Superior temporal gyrus (tissue), 1 donor: ENCODE measurements around the gene NCK2.
A peak's percentile ranks its signal among the peaks of the same experiment; 100 is the strongest.

ENCODE experiments used
- DNase-seq: peaks from one replicate; pipeline ENCODE4 v3.0.0-alpha.2; 2016; ENCODE audit errors: extremely low spot score

NCK2 gene

DNA sequence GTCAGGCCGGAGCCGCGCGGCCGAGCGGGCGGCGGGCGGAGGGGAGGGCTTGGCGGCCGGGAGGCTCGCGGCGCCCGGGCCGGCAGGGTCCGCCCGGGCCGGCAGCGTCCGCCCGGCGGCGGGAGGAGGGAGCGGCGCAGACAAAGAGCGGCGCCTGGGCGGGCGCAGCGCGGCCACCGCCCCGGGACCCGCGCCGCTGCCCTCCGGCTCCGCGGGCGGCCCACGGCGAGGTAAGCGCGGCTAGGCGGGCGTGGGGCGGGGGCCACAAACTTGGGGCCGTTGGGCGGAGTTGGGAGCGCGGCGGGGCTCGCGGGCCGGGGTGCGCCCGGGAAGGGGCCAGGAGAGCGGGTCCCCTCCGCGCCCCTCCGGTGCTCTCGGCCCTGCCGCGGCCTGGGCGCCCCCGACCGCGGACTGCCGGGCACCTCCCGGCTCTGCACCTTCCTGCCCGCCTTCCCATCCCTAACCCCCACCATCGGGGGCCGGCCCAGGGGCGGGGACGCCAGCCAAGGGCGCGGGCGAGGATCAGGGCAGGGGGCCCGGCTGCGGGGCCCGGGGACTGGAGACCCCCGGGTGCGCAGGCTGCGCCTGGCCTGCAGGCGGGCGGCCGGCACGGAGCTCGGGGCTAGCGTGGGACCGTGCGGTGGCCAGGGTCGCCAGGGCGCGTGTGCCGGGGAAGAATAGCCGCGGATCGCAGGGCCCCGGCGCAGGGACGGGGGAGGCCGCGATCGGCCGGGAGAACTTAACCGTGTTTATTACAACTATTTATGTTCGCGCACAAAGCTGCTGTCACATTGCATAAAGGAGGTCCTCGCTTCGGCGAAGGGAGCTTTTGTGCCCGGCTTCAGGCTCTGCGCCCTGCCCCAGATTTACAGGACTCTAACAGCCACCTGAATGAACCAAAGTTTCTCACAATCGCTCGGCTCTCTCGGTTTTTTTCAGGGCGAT lies at the start of gene NCK2:
Gene NCK2 (plus strand): TSS at position 4 of the 945 bp plus-strand sequence. CDS start 110,152 bp downstream, outside the sequence.
- DNase-seq: no peak

DNA sequence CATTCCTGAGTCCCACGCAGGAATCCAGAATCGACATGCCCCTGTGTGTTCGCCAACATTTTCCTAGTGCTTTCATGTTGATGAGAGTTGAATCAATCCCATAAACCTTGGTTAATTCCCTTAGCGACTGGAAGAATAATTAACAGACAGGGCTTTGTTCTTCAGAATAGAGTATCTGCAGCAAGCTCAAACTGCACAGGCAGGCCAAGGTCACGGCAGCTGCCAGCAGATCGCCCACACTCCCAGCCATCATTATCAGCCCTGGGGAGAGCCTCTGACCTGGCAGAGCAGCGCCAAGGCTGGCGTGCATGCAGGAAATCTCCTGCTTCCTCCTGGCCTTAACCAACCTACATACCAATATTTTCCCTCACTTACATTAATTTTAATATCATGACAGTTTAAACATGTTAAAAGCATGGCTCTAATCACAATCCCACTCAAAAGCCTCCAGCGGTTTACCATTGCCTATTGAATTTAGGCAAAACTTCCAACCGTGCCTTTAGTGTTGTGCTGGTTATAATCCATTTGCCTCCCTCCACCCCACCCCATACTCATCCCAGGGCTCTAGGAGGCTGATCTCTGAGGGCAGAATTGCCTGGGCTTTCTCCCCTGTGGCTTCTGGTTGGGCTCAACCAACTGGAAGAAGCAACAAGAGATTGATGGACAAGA lies 46.8 kb upstream of the NCK2 start:
- no peak for DNase-seq

DNA sequence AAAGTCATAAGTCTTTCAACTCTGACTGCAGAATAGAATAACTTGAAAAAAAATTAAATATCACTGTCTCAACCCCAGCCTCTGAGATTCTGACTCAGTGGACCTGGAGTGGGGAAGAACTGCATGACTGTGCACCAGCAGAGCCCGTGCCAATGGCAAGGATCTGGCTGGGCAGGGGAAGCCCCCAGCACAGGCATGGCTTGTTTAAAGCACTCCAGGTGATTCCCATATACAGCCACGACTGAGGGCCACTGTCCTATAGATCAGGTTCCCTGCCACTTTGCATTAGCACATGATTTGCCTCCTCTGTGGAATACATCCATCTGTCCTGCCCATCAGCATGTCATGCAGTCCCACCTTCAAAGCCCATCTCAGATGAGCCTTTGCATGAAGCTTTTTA lies 45.9 kb upstream of the NCK2 start:
- DNase-seq: no peak

DNA sequence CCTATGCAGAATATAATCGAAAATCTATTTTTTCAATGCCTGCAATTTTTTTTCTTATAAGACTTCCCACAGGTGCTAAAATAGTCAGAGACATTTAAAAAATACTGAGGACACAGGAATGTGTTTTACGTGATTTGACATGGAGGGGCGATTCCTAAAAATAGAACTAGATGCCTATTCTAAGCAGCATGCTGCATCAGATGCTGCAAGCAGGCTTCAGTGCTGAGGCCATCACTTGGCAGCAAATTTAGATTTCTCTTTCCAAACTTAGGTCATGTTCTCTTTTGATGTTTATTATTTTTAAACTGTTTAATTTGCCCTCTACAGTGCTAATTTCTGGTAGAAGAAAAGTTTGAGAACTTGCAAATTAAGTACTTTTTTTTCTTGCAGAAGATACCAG lies 43.7 kb upstream of the NCK2 start:
- DNase-seq: no peak

DNA sequence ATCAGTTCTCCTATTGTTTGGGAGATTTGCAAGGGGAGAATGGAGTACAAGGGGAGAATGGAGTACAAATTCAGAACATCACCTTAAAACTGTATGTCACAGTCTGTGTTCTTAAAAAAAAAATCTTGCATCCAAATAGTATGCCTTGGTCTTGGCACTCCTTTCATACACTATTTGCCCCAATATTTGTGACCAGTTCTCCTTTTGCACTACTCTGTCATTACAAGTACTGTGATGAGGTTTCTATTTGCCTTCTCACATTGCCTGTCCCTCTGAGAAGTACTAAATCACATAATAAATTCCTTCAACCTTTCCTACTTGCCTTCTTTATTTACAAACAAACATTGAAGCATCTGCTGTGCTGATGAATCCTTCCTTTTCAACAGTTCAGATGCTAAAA lies 36.0 kb upstream of the NCK2 start:
- no peak for DNase-seq

DNA sequence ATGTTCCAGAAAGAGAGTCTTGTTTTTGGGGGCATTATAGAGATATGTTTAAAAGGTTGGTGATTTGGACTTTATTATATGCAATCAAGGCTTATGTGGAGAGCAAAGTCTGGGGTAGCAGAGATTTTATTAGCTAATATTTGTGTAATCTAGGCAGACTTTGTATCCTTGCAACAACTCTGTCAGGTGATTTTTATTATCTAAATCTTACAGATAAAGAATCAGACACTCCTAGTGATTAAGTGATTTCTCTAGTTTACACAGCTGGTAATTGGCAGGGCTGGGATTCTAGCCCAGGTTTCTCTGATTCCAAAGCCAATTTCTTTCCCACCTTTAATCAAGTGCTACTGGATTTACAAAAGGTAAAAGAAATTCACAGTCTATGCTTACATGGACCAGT lies 33.3 kb upstream of the NCK2 start:
- no peak for DNase-seq

DNA sequence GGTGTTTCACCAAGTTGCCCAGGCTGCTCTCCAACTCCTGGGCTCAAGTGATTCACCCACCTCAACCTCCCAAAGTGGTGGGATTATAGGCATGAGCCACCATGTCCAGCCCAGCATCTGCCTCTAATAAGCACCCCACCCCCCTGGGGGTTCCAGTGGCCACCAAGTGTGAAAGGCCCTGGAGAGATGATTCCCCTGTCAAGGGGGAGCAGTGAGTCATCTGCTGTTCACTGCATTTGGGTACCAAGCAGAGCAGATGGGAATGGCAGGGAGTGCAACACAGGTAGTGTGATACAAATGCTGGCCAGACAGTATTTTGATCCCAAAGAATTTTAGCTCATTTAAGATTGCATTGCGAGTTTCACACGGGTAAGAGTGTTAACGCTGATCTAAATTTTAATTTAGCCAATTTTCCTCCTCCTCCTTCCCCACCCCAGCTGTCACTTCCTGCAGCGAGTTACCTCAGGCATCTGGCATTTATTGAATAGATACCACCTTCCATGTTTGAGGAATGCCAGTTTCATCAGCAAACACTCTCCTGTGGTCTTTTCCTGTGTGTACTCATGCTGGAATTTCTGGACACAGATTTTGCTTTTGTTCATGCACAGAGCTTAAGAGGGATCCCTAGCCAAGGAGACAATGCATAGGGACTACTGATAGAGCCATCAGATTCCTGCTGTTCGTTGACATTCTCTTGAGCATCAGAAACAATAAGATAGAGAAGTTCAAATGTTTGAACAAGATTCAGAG lies 32.4 kb upstream of the NCK2 start:
- no peak for DNase-seq

DNA sequence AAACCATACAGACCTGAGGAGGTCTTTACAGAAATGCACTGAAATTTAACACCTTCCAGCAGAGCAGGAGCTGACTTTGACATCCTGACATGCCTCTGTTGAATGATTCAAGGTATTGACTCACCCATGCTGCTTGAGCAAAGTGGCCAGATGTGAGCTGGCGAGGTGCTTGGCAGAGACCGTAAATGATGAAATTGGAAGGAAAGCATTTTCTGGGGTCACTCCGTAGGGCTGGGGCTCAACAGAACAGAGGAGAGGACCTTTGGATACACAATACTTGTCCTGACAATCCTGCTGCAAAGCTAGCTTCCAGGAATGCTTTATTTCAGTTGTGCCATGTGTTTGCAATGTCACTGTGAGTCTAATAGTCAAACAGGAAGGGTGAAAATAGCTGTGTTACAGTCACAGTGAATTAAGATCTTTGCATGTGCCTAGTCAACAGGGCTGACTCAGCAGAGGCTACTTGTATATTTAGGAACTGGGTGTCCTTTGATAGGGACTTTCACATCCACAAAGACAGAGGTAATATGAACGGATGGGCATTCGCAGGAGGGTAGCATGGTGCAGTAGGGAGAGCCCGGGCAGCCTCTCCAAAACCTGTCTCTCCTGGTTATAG lies 31.6 kb upstream of the NCK2 start:
- DNase-seq: peak; percentile 23

DNA sequence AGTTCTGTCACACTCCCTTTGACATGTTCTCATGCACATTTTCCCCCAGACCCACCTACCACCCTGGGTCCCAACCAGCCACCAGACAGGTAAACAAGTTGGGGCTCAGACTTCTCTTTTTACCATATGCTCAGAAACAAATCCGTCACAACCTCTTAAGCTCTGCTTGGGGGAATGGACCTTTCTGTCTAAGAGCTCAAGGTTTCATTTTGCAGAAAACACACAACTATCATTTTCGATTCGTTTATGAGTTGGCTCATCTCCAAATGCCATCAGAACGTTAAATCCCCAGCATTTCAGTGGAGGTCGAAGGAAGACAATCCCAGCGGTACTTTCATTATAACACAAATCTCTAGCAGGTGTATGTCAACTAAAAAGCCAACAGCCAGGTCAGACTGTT lies 30.6 kb upstream of the NCK2 start:
- no peak for DNase-seq

DNA sequence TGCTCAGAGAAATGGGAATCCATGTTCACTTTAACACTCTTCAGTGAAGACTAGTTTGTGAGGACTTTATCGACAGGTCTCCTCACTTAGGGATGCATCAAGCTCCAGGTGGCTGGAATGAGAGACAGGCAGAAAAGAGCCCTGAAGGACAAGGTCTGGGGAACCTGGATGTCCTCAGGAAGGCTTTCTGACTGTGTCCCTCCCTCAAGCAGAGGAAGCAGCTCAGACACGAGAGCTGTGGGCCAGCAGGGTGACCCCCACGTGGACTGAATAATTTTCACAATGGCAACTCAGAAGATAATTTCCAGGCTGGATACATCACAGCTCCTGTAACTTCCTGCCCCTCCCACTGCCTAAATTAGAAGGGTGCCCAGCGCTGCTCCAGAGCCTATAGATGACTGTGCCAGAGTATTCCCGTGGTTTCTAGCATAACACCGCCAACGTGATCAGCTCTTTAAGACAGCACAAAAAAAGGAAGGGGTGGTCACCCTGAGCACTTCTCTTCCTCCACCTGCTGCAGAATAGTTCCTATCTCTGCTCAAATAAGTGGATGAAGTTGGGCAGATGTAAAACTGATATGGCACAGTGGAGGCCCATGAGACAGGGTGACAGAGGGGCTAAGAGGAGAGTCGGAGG lies 25.7 kb upstream of the NCK2 start:
- no peak for DNase-seq

DNA sequence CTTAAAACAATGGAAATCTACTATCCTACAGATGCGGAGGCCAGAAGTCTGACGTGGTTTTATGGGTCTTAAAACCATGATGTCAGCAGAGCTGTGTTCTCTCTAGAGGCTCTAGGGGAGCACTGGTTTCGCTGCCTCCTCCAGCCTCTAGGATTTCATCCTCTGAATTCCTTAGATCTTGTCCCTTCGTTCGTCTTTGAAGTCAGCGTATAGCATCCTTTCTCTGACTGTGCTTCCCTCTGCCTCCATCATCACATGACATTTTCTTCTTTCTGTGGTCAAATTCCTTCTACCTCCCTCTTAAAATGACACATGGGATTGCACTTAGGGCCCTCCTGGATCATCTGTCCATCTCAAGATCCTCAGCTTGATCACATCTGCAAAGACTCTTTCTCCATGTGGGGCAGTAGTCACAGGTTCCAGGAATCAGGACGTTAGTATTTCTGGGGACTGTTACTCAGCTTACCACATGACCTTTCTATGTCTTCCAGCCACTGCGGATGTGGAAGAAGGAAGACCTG lies 22.7 kb upstream of the NCK2 start:
- DNase-seq: no peak

DNA sequence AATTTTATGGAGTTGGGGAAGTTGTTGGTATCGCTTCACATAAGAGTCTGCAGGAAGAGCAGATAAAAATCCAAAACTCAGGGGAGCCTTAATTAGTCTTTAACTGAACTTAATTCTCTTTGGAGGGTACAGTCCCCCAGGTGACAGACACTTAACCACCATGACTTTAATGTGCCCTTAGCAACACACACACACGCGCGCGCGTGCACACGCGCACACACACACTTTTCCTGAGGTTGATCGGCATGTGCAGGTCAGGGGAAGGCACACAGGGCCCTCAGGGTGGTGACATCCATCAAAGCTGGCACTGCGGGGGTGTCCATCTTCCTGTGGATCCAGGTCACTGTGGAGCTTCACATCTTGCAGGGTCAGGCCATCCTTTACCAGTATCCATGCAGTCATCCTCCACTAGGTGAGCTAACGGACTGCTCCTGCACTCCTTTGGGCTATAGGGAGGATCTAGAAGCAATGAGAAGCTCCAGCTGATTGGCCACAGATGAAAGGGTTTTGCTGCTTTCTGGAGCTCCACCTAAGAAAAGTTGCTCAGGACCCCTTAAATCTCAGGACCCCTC lies 21.9 kb upstream of the NCK2 start:
- DNase-seq: no peak

DNA sequence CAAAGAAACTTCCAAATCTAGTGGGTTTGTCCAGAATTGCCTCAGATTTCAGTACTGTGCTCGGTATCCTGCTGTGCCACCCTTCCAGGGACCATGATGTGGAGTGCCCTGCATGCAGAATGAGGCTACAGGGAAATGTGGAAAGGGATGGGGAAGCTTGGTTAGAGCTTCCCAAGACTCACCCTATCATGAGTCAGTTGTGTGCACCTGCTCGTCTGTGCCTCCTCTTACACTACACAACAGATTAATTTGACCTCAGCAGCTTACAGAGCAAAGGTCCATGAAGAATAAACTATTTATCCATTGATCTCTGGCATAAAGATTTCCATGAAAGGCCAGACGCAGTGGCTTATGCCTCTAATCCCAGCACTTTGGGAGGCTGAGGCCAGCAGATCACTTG lies 21.3 kb upstream of the NCK2 start:
- DNase-seq: no peak

DNA sequence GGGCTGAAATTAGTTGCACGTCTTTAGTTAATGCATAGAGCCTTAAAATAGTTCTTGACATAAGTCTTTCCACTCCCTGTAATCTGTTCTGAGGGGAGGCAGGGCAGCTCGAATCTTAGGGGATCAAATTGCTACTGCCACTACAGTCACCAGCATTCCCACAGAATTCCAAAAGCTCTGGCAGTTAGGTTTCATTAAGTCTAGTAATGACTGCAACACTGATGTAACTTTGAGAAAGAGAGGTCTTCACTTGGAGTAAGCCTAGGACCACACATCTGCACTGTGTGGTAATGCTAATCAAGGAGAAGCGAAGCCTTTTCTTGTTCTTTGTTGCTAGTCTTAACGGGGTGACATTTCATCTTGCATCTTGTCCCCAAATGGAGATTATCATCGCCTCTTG lies 19.3 kb upstream of the NCK2 start:
- no peak for DNase-seq

DNA sequence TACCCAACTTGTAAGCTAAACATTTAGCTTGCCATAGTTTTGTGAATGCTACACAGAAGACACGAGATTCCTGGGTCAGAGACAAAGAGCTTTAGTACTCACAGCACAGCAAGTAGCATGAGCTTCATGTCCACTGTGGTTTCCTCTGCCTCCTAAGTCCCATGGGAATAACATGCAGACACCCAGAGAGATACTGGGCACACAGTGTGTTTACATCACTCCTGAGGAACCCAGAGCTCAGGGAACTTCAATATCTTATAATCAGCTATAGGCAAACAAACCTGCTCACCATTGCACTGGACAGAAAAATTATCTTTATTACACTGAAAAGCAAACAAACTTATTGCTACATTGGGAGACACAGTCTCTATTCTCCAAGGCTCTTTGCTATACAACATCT lies 14.5 kb upstream of the NCK2 start:
- DNase-seq: no peak

DNA sequence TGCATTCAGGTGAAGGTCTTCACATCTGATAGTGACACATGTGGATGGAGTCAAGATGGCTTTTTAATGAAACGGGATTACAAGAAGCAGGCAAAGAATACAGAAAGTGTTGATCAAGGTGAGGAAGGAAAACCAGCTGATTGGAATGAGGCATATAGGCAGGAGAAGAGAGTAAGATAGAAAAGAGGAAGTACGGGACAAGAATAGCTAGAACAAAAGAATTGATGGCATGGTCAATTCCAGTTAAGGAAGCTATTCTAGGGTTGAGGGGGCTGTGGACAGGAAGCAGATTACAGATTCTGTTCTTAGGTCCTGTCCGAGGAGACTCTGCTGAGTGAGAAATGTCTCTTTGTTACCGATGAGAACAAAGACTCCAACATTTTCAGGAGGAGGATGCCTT lies 13.2 kb upstream of the NCK2 start:
- peak; percentile 31 for DNase-seq

DNA sequence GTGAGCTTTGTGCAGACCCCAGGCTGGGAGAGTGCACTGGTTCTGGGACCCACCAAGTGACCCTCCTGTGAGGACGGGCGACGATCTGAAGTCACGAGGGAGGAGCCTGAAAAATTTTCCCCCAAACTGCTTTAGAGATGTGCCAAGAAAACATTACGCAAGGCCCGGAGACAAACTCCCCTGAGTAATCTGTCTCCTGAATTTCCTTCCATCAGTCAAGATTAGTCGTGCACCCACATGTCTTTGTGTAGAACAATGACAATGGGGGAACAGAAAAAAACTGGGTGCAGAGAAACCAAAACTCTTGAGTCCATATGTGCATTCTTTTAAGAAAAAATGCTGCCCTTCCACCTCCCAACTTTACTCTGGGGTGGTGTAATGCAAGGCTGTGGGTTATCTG lies 12.6 kb upstream of the NCK2 start:
- no peak for DNase-seq

DNA sequence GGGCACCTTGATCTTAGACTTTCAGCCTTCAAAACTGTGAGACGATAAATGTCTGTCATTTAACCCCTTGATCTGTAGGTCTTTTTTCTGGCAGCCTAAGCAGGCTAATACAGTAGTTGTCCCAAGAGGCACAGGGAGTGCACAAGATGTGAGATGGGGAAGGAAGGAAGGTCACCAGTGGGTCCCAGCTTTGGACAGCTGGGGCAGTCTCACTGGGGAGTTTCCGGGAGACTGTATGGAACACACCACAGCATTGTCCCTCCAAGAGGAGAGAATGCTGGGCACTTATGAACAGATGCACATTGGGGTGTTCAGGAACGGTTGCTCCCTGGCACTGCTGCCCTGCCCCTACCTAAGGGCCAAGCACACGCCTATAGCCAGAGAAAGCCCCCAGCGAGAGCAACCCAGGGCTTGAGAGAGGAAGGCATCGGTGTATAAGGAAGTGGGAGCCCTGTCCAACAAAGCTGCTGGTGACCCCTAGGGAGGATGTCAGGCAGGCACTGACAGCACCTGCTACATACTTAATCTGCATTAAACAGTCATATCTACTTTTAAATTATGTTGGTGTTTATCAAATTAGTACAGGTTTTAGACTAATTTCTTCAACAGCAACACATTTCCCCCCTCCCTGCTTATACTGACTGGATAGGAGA lies 11.6 kb upstream of the NCK2 start:
- DNase-seq: no peak

DNA sequence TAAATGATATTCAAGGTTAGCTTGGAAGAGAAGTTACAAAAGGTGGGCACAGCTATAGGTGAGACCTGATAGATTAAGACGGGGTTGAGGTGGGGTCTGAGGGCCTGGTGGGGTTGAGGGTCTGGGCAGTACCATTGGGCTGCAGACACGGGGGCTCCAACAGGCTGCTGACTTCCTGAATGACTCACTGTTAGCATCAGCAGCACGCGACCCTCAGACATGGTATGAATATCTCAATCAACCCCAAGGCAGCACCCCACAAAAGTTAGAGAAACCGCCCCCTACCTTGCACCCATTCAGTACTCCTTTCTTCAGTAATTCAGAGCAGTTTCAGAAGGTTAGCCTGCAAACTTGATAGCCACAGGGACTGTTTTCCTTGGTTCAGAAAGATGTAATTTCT lies 10.8 kb upstream of the NCK2 start:
- no peak for DNase-seq

DNA sequence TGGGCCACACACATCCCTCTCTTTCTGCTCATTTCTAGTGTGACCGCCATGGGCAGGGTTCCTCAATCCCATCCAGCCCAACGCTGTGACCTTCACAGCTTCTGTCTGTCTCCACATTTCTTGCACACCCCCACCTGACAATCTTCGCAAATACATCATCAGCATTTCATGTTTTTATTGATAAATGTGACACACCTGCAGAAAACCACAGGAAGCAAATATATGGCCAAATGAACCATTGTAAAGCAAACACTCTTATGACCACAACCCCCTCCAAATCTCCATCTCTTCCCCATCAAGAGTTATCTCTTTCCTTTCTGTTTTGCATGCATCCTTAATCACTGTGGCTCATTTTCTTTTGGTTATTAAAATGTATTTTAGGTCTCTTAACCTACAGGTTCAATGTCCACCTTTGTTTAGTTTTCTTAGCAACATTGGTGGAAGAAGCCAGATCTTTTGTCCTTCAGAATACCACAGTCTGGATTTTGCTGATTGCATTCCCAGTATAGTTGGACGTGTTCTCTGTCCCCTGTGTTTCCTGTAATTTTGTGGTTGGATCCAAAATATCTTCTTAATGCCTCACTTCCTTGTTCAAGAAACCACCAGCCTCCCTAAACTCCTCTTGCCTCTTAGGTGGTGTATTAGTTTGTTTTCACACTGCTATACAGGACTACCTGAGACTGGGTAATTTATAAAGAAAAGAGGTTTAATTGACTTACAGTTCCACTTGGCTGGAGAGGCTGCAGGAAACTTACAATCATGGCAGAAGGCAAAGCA lies 9.8 kb upstream of the NCK2 start:
- no peak for DNase-seq
